GM21786 (cell line): Measurements from ENCODE around the gene RBSN.
"Not testable (repeated sequence)": the region's sequence is repeated elsewhere in the genome, so short reads cannot be mapped to it uniquely, and the experiment has no call there.

Experiments
- ATAC-seq: cut with Tn5 transposase; IDR thresholded peaks from one replicate; pipeline ENCODE4 v1.9.1; 2021; ENCODE audit not compliant: unreplicated experiment

RBSN gene

DNA sequence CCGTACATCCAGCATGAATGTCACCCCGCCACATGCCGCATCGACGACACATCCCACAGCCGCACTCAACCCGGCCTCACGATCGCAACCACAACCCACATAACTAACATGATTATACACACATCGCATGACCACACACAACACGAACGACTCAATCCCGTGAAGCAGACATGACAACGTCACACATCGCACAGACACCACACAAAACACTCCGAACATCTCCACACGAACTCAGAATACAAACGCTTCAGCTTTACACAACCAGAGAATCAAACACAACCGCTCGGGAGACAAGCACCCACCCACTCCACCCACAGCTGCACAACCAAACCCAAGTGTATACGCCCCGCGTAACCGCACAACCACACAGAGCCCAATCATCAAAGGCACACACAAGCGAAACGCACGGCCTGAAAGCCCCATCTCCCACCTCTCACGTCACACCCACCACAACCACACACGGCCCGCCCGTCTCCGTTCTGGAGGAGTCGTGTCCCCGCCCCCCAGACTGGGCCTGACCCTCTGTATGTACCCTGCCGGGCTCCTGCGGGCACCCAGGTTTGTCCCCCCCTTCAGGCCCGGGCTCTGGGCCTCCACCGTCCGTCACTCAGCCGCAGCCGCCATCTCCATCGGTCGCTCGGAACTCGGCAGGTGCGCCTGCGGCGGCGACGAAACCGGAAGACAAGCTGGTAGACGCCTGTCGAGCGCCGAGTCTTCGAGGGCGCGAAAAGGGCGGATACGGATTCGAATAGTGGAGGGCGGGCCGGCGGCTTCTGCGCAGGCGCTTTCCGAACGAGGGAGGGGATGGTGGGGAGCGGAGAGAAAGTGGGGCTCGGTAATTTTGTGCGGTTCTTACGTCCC, at the start of gene RBSN:
TSS of gene RBSN (minus strand) at position 646 of the 861 bp plus-strand sequence. CDS start 3,028 bp downstream, outside the sequence.
- ATAC-seq = peak; percentile 90

DNA sequence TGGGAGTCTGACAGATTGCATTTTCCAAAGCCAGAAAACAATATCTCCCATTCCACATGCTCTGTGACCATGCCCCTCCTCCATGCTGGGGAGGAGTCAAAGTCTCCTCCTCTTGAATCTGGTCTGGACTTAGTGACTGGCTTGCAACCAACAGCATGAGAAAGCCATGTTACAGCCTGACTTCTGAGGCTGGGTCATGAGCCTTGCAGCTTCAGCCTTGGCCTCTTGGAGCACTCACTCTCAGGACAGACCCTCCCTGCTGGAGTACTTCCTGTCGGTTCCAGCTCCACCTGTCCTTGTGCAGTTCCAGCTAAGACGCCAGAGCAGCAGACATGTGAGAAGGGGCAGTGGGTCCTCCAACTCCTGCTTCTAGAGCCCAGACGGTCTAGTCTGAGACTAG, 49.7 kb upstream of the RBSN start:
- no peak for ATAC-seq

DNA sequence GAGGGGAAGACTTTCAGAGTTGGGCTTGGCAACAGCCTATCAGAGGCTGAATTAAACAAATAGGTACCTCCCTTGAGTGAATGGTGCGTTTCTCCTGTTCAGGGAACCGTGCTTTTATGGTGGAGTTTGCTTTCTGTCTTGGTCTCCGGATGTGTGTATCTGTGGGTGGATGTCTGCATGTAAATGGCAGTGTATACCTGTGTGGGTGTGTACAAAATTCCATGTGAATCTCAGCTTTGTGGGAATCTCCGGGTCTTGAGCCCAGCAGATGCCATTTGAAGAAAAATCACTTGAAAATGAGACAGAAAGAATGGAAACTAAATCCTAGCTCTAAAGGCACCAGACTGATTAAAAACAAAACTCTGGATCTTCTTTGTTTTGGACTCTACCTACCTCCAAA, 37.9 kb upstream of the RBSN start:
- ATAC-seq = not testable (repeated sequence)

DNA sequence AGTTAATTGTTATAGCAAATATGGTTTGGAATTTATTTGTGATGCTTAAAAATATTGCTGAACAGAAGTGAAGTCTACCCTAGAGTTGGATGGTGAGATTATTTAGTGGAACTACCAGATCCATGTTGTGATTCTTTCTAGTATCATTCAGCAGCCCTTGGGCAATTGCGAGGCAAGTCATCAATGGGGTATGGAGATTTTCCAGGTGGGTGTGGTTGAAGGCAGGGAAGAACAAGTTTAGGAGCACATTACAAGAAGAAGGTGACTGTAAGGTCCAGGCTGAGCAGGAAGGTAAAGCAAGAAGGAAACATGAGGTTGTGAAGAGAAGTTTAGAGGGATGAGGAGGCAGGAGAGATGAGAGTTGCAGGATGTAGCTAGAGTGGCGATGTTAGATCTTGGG, 36.0 kb upstream of the RBSN start:
- not testable (repeated sequence) for ATAC-seq

DNA sequence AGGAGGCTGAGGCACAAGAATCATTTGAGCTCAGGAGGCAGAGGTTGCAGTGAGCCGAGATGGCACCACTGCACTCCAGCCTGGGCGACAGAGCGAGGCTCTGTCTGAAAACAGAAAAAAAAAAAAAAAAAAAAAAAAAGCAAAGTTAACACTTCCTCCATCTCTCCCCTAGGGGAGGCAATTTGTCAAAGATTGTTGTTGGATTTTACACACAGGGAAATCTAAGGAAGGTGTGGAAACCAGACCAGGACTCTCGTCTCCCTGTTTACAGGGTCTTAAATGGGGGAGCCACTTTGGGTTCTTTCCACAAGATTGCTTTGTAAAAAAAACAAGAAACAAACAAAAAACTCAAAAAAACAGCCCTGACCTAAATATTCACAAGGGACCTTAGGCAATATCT, 29.5 kb upstream of the RBSN start:
- not testable (repeated sequence) for ATAC-seq

DNA sequence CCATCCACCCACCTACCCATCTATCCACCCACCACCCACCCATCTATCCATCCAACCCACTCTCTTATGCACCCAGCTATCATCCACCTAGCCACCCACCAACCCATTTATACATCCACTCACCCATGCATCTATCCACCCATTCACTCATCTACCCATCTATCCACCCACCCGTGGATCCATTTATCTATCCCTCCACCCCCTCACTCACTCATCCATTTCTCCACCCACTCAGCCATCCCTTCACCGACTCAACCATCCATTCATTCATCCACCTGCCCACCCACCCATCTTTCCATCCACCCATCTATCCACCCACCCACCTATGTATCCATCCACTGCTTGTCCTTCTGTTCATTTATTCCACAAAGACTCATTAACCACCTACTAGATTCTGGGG, 28.0 kb upstream of the RBSN start:
- ATAC-seq = not testable (repeated sequence)

DNA sequence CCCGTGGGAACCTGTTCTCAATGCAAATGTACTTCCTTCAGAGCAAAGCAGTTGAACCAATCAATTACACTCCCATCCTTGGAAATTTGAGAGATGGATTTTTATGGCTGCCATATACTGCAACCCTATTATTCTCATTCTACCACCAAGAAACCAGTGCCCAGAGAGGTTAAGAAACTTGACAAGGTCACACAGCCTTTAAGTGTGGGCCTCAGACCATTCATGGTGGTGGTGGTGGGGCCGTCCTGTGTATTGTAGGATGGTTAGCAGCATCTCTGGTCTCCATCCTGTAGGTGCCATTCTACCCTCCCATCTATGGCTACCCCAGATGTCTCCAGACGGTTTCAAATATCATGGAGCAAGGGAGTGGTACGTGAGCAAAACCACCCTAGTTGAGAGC, 23.4 kb upstream of the RBSN start:
- no peak for ATAC-seq

DNA sequence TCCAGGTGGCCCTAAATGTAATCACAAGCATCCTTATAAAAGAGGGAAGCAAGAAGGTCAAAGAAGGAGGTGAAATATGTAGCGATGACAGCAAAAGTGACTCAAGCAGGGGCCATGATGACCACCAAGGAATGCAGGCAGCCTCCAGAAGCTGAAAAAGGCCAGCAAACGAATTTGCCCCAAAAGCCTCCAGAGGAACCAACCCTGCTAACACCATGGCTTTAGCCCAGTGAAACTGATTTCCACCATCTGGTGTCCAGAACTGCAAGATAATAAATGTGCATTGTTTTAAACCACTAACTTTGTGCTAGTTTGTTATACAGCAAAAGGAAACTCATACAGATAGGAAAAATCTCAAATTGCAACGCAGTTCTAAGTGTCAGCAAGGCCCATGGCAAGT, 23.0 kb upstream of the RBSN start:
- no peak for ATAC-seq

DNA sequence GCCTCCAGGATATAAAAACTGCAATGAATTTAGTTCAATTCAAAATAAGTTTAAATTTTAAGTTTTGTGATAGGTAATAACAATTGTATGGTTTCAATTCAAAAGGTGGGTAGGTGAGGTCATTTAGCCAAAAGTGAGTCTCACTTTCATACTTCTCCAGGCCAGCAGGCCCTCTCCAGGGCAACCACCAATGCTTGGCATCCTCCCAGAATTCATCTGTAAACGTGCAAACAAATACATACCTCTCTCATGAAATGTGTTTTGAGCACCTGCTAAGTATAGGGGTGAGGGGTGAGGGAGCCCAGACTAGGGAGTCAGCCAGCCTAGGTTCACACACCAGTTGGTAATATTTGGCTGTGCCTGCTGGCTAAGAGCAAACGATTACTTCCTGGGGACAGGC, 22.0 kb upstream of the RBSN start:
- no peak for ATAC-seq

DNA sequence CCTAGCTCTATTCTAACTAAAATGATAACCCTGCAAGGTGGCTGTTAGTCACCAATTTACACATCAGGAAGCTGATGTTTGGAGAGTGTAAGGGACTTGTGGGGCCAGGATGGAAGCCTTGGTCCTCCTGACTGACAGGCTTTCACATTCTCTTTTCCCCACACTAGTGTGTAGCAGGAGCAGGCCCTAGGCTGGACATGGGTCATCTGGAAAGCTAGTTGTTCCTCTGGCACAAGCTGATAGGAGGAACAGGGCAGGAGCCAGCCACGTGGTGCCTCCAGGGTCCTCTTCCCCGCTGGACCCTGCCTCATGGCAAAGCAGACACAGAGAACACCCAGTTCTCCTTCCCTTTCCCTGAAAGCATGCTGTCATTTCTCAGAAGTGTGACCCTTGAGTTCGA, 18.1 kb upstream of the RBSN start:
- ATAC-seq = no peak

DNA sequence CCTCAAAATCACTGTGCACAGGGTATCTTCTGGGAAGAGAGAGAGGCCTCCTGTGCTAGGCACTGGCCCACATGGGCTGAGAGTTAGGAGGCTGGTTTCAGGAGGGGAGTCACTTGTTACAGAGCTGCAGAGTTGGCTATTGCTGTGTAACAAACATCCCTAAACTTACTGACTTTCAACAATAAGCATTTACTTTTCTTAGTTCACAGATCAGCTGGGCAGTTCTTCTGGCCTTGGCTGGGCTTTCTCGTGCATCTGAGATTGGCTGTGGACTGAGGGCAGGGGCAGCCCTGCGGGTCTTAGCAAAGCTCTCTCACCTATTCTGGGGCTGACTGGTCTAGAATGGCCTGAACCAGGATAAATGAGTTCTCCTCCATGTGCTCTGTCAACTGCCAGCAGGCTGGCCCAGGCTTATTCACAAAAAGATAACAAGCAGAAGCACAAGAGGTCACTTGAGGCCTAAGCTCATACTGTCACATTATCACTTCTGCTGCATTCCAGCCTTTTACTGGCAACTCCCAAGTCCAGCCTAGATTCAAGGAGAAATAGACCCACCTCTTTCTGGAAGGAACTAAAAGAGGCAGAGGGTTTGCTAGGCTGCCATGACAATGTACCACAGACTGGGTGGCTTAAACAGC, 17.2 kb upstream of the RBSN start:
- ATAC-seq = no peak

DNA sequence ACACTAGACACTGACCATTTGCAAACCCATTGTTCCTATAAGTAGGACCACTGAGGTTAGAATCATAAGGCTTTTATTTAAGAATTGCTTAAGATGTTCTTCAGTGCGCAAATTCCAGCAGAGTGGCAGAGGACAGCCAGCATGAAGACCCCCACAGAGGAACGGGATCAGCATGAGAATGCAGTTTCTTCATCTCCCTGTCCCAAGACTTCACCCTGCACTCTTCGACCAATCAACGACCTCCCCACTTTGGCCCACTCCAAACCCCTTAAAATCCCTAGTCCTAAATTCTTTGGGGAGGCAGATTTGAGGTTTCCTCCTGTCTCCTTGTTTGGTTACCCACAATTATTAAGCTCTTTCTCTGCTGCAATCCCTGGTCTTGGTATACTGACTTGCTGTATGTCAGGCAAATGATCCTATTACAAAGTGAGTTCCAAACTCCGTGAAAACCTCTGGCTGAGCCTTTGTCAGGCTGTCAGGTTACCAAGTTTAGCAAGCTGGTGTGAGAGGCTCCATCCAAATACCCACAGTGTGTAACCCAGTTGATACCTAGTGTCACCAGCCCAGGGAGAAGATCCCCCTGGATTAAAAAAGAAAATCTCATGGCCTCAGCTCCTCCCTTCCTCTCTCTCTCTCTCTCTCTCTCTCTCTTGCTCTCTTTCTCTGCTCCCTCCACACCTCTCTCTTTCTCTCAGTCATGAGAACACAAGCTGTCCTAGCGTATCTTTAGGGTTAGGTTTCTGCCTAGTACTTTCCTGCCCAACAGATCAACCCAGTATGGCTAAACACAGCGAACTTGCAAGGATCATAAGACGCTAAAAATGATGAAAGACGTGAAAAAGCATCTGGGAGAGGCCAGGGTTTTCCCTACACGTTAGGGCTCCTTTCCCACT, 15.8 kb upstream of the RBSN start:
- no peak for ATAC-seq

DNA sequence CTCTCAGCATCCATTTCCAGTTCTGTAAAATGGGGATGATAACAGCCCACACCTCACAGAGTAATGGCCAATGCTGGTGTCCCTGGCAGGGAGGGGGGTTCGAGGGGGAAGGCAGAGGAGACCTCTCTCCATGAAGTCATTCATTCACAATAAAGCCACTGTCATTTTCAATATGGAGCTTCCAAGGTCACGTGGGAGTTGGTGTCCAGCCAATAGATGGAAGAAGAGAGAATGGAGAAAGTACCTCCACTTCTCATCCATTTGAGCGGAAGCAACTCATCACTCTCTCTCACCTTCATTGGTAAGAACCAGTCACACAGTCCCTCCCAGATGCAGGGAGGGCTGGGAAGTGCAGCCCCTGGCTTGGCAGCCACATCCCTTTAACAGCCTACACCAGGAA, 14.9 kb upstream of the RBSN start:
- ATAC-seq = no peak

DNA sequence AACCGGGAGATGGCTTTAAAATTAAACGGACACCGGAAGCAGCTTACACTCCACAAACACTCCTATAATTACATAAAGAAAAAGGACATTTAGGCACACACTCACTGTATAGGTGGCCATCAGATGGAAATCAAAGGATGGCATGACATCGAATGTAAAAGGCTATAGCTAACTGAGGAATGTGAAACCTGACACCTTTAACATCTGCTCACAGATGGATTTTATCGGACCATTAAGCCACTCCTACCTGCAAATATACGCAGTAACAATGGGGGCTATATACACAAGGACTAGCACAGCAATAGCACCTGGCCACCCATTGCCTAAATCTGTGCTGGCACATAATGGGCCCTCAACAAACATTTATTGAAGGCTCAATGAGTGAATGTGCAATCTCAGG, 14.5 kb upstream of the RBSN start:
- ATAC-seq = no peak

DNA sequence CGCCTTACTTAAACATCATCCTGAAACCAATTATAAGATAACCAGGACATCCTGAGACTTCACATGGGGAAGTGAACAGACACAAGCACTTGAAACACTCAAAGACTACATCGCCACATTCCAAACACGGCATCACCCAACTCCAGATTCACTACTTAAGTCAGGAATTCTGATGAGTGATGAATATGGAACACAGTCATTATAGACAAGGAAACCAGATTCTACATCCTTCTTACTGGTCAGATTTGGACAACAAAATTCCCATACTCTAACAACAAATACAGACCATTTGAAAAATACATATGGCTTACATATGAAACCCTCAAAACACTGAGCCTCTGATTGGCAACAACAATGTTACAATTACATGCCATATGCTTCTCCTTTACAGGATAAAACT, 13.1 kb upstream of the RBSN start:
- ATAC-seq = no peak

DNA sequence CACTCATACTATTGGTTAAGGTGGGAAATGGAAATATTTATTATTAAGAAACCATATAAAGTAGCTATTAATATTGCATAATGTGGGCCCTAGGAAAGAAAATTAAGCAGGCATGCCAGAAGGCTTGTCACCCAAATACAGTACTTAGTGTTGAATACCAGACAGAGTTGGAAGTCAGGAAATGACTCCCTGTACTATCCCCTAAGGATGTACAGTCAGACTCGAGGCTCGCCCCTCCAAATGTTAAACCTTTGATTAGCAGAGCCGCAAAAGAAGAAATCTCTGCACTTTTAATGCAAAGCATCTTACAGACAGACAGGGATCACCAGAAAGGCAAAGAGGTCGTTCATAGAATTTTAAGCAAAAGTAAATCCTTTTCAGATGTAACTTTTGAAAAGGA, 11.3 kb upstream of the RBSN start:
- ATAC-seq = no peak

DNA sequence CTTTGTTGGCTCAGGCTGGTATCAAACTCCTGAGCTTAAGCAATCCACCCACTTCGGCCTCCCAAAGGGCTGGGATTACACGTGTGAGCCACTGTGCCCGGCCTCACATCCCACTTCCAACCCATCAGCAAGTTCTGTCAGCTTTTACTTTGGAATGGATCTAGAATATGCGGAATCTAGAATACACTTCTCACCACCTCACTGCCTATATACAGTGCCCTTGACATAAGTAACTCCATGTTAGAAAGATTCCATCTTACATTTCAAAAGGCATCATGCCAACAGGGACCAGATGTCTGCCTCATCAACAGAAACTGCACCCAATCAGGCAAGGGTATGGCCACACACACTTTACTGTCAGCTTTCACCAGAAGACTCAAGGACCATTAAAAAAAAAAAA, 9.9 kb upstream of the RBSN start:
- ATAC-seq = no peak

DNA sequence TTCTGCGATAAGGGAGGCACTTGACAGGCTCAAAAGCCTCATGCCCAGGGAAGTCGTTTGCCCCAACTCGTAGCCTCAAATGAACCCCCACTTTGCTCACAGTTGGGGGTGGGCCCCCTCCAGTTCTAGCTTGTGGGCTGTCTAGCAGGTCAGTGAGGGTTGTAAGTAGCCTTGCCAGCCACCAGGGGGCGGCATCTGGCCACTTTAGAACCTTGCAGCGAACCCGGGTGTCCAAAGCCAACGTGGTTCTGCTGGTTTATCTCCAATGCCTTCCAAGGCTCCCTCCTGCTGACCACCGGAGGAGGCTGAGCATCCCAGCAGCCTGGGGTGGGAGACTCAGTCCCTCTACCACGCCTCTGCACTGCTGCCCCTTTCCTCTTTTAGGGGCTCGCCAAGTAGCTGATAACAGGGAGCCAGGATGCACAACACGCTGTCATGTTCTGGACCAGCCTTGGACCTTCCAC, 9.2 kb upstream of the RBSN start:
- ATAC-seq = peak; percentile 72

DNA sequence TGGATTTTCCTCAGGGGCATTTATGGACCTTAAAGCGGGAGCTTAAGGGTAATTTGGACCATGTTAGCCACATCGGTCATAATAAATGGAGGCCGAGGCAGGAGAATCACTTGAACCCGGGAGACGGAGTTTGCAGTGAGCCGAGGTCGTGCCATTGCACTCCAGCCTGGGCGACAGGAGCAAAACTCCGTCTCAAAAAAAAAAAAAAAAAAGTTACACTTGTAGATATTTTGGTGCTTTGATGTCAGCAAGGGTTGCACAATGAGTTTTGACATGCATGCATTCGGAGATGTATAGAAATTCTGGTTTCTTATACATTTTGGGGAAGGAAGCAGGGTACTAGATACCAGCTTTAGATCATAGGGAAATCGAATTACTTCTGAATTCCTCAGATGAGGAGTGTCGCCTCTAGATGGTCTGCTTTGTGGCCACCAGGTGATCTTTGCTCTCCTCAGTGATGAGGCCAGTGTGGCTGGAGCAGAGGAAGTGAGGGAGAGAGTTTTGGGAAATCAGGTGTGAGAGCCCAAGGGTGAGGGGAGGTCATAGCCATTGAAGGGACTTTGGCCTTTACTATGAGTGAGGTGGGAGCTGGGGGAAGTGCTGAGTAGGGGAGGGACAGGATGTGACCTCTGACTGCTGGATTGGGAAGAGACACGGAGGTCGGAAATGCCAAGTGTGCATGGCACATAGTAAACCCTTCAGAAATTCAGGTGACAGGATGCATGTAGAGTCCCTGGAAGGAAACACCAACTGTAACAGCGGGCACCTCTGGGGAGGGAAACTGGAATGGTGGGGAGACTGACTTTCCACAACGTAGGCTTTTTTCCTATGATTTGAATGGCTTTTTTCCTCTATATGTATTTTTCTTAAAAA, 8.4 kb upstream of the RBSN start:
- no peak for ATAC-seq

DNA sequence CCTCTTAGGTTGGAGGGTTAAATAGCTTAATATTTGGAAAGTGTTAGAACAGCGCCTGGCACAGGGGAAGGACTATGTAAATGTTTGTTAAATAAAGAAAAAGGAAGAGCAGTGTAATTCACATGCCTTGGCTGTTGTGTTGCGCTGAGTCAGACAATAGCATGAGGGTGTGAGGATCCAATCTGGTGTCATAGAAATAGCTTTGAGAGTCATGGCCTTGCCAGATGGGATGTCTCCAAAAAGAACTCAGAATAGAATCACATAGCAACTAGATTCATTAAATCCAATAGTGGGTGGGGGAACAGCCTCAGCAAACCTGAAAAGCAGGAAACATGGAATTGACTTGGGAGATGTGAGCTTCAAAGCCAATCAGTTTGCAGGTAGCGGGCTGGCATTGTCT, 3.9 kb upstream of the RBSN start:
- no peak for ATAC-seq

DNA sequence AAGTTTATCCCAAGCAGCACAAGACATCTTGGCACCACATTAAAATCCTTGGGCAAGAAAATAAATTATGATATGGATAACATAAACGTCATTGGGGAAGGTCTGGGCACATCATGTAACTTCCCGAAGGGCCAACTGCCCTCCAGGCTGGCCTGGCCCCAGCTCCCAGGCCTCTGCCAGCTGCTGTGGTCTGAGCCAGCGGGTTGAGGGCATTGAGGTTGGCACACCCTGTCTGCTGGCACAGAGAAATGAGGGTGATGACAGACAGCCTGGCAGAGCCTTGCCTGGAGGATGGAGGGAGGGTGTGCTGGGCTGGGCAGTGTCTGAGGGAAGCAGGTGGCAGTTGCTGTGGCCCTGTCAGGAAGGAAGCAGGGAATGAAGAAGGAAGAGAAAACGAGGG, 3.3 kb upstream of the RBSN start:
- ATAC-seq = no peak
